LNCaP clone FGC (cell line): ENCODE measurements around the gene GRIP2.

ENCODE experiments used
- DNase-seq: peaks from one replicate; pipeline ENCODE4 v3.0.0-alpha.2; 2011; ENCODE audit warnings: low read depth
- H3K4me3 ChIP-seq: 2 replicates; pipeline ENCODE4 v1.5.1; 2011; ENCODE audit warnings: mild to moderate bottlenecking, low read depth, low read length, control low read depth
- TF ChIP-seq, protein P1 (sequence below): IDR thresholded peaks from 2 replicates; pipeline ENCODE4 v1.5.1; 2012; ENCODE audit warnings: mild to moderate bottlenecking; ENCODE audit not compliant: control insufficient read depth, insufficient read depth; ENCODE audit errors: extremely low read depth

Gene GRIP2

GRCh38 chr3:14569474-14570000 lies 29.4 kb upstream of the GRIP2 start:
- TF ChIP-seq, protein P1, sequence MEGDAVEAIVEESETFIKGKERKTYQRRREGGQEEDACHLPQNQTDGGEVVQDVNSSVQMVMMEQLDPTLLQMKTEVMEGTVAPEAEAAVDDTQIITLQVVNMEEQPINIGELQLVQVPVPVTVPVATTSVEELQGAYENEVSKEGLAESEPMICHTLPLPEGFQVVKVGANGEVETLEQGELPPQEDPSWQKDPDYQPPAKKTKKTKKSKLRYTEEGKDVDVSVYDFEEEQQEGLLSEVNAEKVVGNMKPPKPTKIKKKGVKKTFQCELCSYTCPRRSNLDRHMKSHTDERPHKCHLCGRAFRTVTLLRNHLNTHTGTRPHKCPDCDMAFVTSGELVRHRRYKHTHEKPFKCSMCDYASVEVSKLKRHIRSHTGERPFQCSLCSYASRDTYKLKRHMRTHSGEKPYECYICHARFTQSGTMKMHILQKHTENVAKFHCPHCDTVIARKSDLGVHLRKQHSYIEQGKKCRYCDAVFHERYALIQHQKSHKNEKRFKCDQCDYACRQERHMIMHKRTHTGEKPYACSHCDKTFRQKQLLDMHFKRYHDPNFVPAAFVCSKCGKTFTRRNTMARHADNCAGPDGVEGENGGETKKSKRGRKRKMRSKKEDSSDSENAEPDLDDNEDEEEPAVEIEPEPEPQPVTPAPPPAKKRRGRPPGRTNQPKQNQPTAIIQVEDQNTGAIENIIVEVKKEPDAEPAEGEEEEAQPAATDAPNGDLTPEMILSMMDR: no peak
- H3K4me3 ChIP-seq: no peak overlapping the region
- DNase-seq: no peak

- no peak for DNase-seq
- H3K4me3 ChIP-seq: no peak overlapping the region
- TF ChIP-seq, protein P1: no peak
Measured at GRCh38 chr3:14568269-14568668, 28.1 kb upstream of the GRIP2 start.

DNA sequence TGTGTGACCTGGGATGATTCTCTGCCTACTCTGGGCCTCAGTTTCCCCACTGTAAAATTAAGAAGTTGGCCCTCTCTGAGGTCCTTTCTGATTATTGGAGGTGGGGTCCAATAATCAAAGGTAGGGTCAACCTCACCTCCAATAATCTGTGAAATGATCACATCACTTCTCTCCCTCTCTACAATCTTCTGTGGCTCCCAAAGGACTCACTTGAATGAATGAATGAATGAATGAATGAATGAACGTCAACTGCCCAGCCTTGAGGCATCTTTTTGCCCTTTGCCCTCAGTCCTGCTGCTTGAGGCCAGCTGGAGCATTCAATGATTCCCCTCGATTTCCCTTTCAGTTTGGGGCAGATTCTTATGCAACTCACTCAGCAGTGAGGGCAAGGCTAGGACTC lies 26.7 kb upstream of the GRIP2 start:
- DNase-seq: no peak
- TF ChIP-seq, protein P1: no peak
- no peak overlapping the region for H3K4me3 ChIP-seq

GRCh38 chr3:14565868-14566588 lies 25.9 kb upstream of the GRIP2 start:
- TF ChIP-seq, protein P1: no peak
- H3K4me3 ChIP-seq: no peak overlapping the region
- no peak for DNase-seq

DNA sequence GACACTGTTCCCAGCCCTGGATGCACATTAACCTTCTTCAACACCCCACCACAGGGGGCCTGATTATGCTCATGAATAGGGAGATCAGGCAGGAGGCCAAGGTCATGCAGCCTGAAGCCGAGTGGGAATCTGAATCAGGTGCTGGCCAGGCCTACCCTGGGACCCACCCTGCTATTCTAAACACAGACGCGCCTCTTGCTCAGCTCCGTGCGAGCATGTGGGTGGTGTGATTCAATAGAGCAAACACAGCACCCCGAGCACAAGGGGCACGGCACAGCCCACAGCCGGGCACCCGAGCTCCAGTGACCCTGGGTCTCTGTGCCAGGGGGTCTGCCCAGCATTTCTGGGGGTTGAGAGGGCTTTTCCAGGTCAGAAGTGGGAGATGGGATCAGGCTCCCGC lies 24.6 kb upstream of the GRIP2 start:
- TF ChIP-seq, protein P1: no peak
- H3K4me3 ChIP-seq: no peak overlapping the region
- DNase-seq: no peak

DNA sequence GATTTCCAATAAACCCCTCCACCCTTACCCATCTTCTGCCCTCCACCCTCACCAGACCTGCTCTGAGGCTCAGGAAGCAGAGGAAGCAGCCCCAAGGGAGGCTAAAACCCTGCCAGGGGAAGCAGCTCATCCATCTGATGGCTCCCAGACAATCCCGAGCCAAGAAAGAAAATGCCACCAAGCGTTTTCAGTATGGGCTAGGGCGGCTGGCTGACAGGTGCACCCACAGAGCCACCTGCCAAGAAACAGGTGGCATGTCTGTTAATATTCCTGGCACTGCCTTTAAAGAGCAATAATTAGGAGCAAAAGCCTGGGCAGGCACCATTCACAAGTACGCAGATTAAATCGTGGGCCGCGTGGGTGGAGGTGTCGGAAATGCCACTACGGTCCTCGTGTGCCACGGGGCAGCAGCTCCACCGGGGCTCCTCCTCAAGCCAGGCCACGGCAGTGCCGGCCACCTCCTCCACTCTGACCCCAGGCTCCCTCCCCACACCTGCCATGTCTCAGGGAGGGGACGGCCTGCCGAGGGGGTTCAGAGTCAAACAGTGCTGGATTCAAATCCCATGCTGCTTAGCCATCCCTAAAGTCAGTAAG lies 23.9 kb upstream of the GRIP2 start:
- TF ChIP-seq, protein P1: no peak
- DNase-seq: no peak
- H3K4me3 ChIP-seq: no peak overlapping the region
